ENCODE data around the gene RAPGEF5. TPM values are rescaled to one million over a fixed set of nuclear protein-coding genes. Genes with fewer than 3 reads are reported as not detected.

The RAPGEF5 gene
- total RNA-seq, 4 donors from 2014 or later, result 7.4 to 16.2 (median 12.1) TPM

DNA sequence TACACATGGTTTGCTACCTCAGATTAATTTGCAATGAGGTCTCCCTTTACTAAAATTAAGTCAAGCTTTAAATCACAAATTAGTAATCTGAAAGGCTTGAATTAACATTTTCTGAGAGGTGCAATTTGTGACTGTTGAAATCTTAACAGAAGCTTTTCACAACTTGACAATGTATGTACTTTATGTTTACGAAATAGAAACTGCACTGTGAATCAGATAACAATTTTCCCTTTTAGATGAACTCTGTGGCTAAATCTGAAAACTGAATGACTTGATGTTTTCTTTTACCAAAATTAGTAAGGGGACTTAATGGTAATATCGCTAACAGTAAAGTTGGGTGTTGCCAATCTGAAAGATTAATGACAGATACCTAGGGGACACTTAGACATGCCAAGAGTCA lies 197.6 kb downstream of the RAPGEF5 start:
- Histone ChIP-seq H3K36me3 (no peaks in the 10 kb centered on the region), H3K4me3 (no peak overlapping the region), H3K4me1 (no peaks in the 10 kb centered on the region), H3K27ac (no peak overlapping the region), H3K9me3 (no peaks in the 10 kb centered on the region), H3K27me3 (no peaks in the 10 kb centered on the region)
- DNase-seq (no peak), ATAC-seq (no peak)
- TF ChIP-seq, protein P1, sequence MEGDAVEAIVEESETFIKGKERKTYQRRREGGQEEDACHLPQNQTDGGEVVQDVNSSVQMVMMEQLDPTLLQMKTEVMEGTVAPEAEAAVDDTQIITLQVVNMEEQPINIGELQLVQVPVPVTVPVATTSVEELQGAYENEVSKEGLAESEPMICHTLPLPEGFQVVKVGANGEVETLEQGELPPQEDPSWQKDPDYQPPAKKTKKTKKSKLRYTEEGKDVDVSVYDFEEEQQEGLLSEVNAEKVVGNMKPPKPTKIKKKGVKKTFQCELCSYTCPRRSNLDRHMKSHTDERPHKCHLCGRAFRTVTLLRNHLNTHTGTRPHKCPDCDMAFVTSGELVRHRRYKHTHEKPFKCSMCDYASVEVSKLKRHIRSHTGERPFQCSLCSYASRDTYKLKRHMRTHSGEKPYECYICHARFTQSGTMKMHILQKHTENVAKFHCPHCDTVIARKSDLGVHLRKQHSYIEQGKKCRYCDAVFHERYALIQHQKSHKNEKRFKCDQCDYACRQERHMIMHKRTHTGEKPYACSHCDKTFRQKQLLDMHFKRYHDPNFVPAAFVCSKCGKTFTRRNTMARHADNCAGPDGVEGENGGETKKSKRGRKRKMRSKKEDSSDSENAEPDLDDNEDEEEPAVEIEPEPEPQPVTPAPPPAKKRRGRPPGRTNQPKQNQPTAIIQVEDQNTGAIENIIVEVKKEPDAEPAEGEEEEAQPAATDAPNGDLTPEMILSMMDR (IDR thresholded peaks at IDR 0.05 in 4 of 5, conservative IDR thresholded peaks at IDR 0.05 in 1 of 5), result no peak
- TF ChIP-seq POLR2A (IDR thresholded peaks at IDR 0.05), result no peak
- intact Hi-C loops (cut with DNase I; ENCODE audit: low total_unique reads) (no loop called here), in situ Hi-C loops (cut with MboI; ENCODE audit: low sequenced_read_pairs in 4 of 4) (no loop called here)

DNA sequence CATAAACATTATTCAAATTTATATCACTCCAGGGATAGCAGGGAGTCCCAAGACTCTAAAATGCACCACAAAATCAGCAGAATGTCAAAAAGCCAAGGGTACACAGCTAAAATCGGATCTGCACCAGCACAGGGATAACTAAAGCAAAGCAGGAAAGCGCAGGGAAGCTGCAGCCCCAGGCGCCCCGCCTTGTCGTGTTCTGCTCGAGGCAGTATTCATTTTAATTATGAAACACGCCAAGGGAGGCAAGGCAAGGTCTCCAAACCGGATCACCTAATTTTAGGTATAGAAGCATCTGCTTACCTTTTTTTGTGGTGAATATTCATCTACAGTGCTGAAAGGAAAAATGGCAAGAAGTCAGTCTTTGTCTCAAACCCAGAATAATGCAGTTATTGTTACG lies 199.4 kb downstream of the RAPGEF5 start:
- Histone ChIP-seq H3K4me3 (no peak overlapping the region), H3K9me3 (no peaks in the 10 kb centered on the region), H3K27ac (no peak overlapping the region), H3K36me3 (no peaks in the 10 kb centered on the region), H3K27me3 (no peaks in the 10 kb centered on the region), H3K4me1 (no peaks in the 10 kb centered on the region)
- intact Hi-C loops (cut with DNase I; ENCODE audit: low total_unique reads), result no loop called here
- in situ Hi-C loops (cut with MboI; ENCODE audit: low sequenced_read_pairs in 4 of 4), result no loop called here
- DNase-seq, result no peak
- TF ChIP-seq, protein P1 (IDR thresholded peaks at IDR 0.05 in 4 of 5, conservative IDR thresholded peaks at IDR 0.05 in 1 of 5), result no peak
- TF ChIP-seq POLR2A (IDR thresholded peaks at IDR 0.05), result no peak
- no peak for ATAC-seq

DNA sequence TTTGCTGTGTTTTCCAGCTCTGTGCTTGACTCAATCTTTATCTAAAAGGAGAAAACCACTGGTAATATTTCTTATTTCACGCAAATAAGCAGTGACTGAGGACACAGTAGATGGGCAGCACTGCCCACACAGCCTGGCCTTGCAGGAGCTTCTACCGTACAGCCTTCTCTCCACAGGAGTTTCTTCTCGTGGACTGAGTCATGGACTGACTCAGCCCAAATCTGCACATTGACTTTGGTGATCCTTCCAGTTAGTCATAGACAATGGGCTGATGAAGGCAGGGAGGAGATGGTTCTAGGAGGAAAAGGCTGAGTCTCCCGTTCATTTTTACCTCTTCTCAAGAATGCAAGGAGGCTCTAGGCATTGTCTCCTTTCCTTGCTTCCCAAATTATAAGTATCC lies 200.7 kb downstream of the RAPGEF5 start:
- ATAC-seq, result no peak
- H3K4me1 ChIP-seq, result no peaks in the 10 kb centered on the region
- H3K9me3 ChIP-seq, result no peaks in the 10 kb centered on the region
- intact Hi-C loops (cut with DNase I; ENCODE audit: low total_unique reads), result no loop called here
- H3K27ac ChIP-seq, result no peak overlapping the region
- no peaks in the 10 kb centered on the region for H3K36me3 ChIP-seq
- no peaks in the 10 kb centered on the region for H3K27me3 ChIP-seq
- DNase-seq, result no peak
- no peak overlapping the region for H3K4me3 ChIP-seq
- in situ Hi-C loops (cut with MboI; ENCODE audit: low sequenced_read_pairs in 4 of 4), result no loop called here
- TF ChIP-seq, protein P1 (IDR thresholded peaks at IDR 0.05 in 4 of 5, conservative IDR thresholded peaks at IDR 0.05 in 1 of 5), result no peak
- TF ChIP-seq POLR2A (IDR thresholded peaks at IDR 0.05), result no peak

DNA sequence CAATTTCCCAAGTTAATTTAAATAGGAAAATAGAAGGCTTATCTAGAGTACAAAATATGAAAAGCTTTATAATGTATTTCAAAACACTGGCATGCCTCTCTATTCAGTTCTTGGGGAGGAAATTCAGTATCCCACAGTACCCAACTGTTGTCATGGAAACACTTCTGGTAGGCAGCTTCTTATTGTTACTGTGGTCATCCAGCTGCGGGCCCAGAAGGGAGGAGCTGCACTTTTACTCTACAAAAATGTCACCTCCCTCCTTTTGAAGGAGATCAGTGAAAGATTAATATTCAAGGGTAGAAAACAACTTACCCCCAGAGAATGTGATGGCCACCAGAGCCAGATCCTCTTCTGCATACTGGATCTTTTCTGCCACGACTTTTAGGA lies 202.8 kb downstream of the RAPGEF5 start:
- ATAC-seq, result no peak
- no peak overlapping the region for H3K4me3 ChIP-seq
- intact Hi-C loops (cut with DNase I; ENCODE audit: low total_unique reads), result no loop called here
- DNase-seq, result no peak
- no peaks in the 10 kb centered on the region for H3K27me3 ChIP-seq
- no peaks in the 10 kb centered on the region for H3K36me3 ChIP-seq
- in situ Hi-C loops (cut with MboI; ENCODE audit: low sequenced_read_pairs in 4 of 4), result no loop called here
- no peak for TF ChIP-seq POLR2A (IDR thresholded peaks at IDR 0.05)
- TF ChIP-seq, protein P1 (IDR thresholded peaks at IDR 0.05 in 4 of 5, conservative IDR thresholded peaks at IDR 0.05 in 1 of 5), result no peak
- no peak overlapping the region for H3K27ac ChIP-seq
- no peaks in the 10 kb centered on the region for H3K9me3 ChIP-seq
- no peaks in the 10 kb centered on the region for H3K4me1 ChIP-seq

DNA sequence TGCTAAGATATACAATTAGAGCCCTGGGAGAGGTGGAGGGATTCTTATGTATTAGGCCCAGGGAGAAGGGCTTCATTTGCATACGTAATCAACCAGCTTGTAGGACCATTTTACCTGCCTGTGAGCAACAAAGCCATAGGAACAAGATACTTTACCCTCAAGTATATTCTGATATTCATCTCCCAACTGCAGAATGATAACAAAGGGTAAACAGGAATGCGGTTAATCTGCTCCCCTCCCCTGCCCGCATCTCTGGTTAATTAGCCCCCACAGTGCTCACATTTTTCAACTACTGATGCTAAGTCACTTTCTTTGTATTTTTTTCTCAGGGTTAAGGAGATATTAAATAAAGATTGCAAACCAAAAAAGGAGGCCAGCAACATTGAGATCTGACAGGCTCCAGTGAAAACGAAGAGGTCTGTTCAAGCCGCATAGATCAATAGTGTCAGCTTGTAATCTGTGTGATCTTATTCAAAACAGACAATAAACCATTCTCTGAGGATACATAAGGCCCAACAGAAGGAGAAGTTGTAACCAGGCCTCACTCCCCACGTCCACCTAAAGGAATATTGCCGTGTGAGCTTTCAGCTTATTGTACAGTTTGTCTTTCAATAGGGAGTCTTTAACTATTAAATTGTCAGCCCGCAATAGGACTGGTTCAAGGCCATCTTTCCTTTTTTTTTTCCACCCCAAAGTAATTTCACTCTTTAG lies 203.4 kb downstream of the RAPGEF5 start:
- no peak for ATAC-seq
- Histone ChIP-seq H3K36me3 (no peaks in the 10 kb centered on the region), H3K27ac (no peak overlapping the region), H3K4me3 (no peak overlapping the region), H3K27me3 (no peaks in the 10 kb centered on the region), H3K9me3 (no peaks in the 10 kb centered on the region), H3K4me1 (no peaks in the 10 kb centered on the region)
- intact Hi-C loops (cut with DNase I; ENCODE audit: low total_unique reads) (no loop called here), in situ Hi-C loops (cut with MboI; ENCODE audit: low sequenced_read_pairs in 4 of 4) (no loop called here)
- no peak for DNase-seq
- no peak for TF ChIP-seq POLR2A (IDR thresholded peaks at IDR 0.05)
- TF ChIP-seq, protein P1 (IDR thresholded peaks at IDR 0.05 in 4 of 5, conservative IDR thresholded peaks at IDR 0.05 in 1 of 5), result no peak

Measured in gastrocnemius medialis (tissue), 4 donors.